ENCODE data around the gene AASS.

Gene AASS

DNA sequence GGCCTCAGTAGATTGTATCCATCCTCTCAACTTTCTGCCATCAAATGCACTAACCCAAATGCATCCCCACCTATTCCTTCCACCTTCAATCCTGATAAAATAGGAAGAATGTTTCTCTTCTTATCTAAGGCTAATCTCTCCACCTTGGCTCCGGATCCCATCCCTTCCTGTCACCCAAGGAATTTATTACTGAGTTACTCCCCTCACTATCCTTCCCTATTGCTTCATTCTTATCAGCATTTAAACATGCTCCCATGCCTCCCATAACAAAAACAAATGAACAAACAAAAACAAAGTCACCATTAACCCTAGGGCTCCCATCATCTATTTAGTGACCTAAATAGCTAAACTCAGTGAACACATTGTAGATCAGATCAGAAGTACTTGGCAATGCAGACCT lies 25.3 kb downstream of the AASS start:
- DNase-seq (ENCODE audit: low spot score), result no peak

DNA sequence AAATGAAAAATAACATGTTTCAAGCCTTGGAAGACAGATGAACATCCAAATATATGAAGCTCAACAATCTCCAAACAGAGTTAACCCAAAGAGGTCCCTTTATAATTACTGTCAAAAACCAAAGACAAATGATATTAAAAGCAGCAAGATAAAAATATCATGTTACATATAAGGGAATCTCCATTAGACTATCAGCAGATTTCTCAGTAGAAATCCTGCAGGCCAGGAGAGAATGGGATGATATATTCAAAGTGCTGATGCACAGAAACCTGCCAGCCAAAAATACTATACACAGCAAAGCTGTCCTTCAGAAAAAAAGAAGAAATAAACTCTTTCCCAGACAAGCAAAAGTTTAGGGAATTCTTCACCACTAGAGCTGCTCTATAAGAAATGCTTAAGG lies 41.0 kb downstream of the AASS start:
- no peak for DNase-seq (ENCODE audit: low spot score)

DNA sequence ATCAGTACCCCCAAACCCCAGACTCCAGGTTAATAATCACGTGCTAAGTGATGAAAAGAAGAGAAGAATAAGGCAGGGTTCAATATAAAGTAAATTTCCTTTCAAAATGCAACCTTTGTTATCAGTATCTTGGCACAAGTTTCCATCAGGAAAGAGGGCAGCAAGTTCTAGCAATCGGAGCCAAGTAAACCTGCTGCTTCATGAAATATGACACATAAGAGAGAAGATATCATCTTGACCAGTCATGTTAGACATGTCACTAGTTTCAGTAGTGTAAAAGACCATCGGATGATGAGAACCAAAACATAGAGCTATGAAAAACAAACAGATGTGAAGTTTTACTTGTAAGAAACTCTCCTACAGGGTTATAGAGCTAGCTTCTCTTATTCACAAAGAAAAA lies 44.0 kb downstream of the AASS start:
- no peak for DNase-seq (ENCODE audit: low spot score)

DNA sequence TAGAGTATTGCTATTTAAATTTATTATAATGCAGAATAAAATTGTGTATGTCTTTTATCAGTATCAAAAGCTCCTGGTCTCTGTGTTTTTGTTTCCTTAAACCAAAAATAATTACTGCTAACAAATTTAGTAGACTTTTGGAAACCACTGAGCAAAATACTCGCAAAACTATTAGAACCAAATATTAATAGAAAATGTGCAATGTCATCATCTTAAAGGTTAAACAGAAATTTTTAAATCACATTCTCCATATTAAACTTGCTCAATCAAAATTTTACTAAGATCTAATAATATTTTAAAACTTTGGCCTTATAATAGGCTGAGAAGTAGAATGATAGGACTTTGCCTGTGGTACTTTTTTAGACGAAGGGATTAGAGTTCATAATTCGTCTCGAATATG lies 48.4 kb downstream of the AASS start:
- no peak for DNase-seq (ENCODE audit: low spot score)

DNA sequence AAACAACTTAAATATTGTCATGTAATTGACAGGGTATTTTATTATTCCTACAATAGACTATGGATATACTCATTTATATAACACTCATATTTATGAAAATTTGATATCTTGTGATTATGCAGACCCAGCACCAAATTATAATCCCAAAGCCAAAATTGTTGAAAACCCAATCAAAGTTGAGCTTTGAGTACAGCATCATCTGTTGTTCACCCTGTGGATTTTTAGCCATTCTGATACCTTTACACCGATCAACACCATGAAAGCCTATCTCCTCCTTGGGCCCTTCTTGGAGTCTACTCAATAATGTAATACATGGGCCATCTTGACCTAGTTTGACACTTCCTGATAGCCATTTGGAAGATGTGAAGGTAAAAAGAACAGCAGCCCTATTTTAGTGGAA lies 49.5 kb downstream of the AASS start:
- DNase-seq (ENCODE audit: low spot score), result no peak

DNA sequence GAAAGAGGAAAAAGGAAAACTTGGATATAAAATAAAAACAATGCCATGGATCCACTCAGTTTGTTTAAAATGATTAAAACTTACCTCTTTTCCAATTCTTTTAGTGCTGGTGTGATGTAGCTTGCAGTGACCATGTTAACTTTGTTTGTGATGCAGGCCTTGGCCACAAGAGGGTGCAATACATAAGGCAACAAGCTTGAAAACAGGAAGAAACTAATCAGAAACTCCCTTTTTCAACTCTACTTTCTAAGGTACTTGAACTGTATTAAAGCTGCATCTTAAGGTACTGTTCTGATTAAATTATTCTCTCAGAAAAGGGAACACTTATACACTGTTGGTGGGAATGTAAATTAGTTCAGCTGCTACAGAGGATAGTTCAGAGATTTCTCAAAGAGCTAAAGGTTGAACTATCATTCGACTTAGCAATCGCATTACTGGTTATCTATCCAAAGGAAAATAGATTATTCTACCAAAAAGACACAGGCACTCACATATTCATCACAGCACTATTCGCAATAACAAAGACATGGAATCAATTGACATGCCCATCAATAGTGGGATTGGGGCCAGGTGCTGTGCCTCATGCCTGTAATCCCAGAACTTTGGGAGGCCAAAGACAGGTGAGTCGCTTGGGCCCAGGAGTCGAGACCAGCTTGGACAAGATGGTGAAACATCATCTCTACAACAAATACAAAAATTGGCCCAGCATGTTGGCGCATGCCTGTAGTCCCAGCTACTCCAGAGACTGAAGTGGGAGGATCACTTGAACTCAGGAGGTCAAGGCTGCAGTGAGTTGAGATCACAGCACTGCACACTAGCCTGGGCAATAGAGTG lies 50.9 kb downstream of the AASS start:
- peak; percentile 56 for DNase-seq (ENCODE audit: low spot score)

DNA sequence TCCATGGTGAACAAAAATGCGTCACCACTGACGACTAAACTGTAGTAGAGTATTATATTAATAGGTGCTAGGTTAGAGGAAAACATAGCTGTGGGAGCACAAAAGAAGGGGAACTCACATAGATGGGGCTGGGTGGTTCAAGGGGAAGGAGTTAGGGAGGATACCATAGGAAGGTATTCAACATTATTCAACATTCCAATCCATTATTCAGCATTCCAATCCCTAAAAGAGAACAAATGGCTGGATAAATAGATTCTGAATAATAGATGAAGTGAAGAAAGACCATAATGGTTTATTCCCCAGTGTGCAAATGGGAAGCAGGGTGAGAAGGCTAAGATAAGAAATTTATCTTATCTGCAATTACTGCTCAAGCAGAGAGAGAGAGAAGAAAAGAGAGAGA lies 61.4 kb downstream of the AASS start:
- no peak for DNase-seq (ENCODE audit: low spot score)

DNA sequence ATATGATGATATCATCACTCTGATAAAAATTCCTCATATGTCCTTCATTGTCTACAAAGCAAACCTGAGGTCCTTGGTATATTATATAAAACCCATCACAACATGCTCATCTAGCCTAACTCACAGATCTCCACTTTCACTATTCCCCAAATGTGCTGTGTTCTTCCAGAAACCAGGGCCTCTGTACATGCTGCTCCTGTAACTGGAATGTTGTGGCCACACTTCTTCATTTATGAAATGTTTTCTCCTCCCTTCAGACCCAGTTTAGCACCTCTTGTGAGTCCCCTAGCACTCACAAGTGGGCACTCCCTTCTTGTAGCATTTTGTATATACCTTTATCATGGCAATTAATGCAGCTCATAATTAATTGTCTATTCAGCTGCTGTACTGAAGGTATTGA lies 61.9 kb downstream of the AASS start:
- DNase-seq (ENCODE audit: low spot score), result no peak

DNA sequence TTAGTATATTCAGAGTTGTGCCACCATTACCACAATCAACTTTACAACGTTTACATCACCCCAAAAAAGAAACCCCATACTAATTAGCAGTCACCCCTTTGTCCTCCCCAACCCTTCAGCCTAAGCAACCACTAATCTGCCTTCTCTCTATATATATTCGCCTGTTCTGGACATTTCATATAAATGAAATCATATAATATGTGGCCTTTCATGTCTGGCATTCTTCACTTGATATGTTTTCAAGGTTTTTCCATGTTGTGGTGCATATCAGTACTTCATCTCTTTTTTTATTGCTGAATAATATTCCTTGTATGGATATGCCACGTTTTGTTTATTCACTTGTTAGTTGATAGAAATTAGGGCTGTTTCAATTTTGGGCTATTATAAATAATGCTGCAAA lies 70.4 kb downstream of the AASS start:
- DNase-seq (ENCODE audit: low spot score), result no peak

DNA sequence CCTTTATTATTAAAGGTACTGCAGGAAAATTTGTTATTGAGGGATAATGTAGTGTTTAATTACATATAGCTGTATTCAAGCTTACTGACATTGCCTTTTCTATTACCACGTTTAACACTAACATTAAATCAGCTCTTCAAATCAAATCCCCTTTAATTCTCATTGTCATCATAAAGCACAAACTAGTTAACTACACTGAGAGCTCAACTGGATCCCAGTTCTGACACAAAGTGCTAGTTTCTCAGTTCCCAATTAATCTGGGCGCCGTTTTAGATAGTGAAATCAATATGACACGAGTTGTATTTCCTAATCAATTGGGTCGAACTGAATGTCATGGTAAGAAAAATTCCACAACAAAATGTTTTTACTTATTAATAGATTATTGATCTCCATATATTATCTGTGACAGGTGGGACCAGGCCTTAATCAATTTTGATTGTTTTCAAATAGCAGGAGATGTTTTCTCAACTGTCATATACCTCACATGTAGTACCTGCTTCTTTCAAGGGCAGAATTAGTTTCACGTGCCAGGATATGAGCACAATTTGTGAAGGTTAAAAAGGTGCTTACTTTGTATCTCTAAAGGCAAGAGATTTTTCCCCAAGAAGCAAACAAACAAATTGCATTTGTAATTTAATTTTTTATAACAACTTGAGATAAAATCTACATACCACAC lies 71.0 kb downstream of the AASS start:
- DNase-seq (ENCODE audit: low spot score), result no peak

DNA sequence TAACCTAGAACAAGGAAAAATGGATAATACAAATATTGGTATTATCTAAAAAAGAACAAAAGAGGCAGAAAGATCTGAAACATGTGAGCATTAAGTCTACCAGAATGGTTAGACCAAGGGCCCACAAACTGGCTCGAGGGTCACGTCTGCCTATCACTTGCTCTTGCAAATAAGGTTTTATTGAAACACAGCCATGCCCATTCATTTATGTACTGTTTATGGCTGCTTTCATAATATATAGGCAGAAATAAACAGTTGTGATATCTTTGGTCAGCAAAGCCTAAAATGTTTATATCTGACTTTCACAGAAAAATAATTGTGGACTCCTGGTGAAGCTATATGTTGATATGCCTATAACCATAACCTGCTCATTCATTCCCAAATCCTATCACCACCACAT lies 71.8 kb downstream of the AASS start:
- DNase-seq (ENCODE audit: low spot score), result no peak

DNA sequence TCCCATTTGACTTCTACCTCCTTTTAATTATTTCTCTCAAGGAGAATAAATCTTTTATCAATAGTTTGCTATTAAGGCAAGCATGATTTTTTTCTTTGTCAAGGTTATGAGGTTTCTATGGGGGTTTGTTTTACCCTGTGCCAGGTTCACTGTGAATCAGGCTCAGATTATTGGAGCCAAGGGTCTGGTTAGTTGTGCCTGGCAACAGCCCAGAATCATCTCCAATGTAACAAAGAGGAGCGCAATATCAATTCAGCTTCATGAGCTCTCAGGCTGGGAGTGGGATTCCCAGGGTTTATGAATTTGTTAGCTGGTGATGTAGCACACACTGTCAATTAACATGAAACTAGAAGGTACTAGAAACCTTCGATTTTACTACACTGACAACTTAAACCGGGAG lies 73.2 kb downstream of the AASS start:
- DNase-seq (ENCODE audit: low spot score), result no peak

DNA sequence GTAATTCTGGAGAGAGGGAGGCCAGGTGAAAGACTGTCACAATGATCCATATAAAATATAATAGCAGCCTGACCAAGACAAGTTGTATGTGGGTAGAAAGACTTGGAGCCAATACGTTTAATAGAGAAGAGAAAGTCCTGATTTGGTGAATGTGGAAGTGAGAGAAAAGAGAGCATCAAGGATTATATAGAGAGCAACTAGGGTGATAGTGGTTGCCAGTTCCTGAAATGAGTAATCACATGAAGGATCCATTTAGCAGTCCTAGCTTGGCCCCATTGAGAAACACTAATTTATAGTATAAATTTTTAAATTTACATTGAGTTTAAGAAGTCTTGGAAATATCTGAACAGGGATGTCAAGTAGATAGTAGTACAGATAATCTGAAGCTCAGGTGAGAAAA lies 74.0 kb downstream of the AASS start:
- no peak for DNase-seq (ENCODE audit: low spot score)

DNA sequence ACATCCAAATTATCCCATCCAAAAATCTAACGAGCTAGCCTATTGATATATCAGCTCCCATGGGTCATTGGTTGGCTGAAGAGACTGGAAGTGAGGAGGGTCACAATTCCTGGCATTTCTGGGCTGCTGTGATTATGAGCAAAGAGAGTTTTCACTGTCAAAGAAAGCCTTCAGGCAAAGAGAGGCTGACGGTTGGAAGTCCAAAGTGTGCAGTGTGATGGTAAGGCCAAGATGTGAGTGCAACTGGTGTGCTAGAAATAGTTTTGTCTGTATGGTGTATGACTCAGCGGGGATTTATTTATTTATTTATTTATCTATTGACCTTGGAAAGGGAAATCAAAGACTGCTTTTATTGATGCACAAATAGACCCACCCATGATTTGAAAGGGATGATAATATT lies 75.0 kb downstream of the AASS start:
- DNase-seq (ENCODE audit: low spot score), result no peak

DNA sequence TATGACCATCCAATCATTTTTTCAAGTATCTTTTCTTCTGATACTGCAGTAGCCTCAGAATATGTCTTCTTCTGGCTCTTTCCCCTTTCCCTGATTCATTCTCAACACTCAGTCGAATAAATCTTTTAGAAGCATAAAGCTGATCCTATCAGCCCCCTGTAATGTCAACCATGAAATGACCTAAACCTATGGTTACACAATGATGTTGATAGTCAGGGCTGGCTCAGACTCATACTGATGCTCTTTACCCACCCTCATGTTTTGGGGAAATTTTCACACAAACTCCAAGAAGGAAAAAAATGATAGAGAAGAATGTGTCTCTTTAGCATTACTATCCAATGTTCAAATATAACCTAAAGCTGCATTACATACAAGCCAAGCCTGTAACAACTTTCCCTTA lies 76.0 kb downstream of the AASS start:
- no peak for DNase-seq (ENCODE audit: low spot score)

DNA sequence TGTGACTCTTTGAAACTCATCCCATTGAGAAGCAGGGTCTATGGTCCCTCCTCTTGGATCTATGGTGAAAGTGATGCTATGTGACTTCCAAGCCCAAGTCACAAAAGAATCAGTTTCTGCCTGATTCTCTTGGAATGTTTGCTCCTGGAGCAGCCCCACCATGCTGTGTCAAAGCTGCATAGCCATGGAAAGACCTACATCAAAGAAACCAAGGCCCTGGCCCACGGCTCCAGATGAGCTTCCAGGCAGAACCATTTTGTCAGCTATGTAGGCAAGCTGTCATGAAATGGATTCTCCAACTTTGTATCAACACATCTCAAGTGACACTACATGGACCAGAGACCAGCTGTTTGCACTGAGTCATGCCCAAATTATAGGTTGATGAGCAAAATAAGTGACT lies 77.0 kb downstream of the AASS start:
- no peak for DNase-seq (ENCODE audit: low spot score)

DNA sequence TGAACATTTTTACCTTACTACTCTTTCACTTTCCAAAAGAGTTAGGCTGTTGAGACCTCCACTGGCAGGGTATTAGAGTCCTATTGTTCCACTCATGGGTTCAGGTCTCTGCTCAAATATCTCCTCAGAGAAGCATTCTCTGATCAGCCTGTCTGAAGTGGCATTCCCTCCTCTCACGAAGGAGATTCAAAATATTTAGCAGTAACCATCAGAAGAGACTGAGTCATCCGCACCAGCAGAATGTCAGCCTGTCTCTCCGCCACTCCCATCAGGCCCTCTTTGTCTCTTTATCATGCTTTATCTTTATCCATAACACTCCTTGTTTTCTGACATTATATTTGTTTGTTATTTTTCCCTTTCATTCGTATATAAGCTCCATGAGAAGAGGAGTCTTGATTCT lies 79.1 kb downstream of the AASS start:
- DNase-seq (ENCODE audit: low spot score), result no peak

DNA sequence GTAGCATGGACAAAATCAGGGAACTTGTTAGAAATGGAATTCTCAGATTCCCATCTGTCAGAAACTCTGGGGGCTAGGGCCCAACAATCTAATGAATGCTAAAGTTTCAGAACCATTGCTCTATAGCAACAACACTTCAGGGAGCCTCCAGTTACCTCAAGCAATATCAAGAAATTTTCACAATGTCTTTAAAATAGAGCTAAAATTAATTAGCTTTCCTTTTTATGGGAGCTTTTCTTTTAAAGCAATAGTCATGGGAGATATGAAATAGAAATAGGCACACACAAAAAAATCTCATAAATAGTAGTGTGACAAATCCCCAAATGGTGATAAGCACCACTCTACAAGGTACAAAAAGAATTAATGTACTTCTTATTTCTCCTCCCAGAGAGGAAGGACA lies 80.9 kb downstream of the AASS start:
- no peak for DNase-seq (ENCODE audit: low spot score)

DNA sequence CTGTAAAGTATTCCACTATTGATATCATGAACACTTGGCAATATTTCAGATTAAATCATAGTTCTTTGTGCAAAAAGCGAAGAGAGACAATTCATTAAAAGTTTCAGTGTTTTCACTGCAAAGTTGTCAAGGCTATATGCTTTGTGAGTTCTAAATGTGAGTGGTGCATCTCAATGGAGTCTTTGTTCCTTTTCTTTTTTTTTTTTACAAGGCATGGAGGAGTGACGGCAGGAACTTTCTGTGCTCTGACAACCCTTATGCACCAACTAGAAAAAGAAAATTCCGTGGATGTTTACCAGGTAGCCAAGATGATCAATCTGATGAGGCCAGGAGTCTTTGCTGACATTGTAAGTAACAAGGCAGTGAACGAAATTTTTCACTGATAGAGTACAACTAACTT lies 84.5 kb downstream of the AASS start:
- no peak for DNase-seq (ENCODE audit: low spot score)

DNA sequence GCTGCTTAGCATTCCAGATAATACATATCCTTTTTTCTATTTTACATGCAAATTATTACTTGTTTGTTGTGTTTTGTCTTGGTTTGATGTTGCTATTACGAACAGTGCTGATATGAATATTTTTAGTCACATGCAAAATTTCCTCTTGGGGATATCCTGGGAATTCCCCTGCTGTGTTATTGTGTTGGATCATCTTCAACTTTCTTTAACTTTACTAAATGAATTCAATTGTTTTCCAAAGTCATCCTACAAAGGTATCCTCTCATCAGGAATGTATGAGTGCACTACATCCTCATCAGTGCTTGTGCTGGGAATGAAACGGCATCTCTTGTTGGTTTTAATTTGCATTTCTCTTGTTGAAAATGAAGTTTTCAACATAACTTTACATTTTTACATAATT lies 87.1 kb downstream of the AASS start:
- DNase-seq (ENCODE audit: low spot score), result no peak

DNA sequence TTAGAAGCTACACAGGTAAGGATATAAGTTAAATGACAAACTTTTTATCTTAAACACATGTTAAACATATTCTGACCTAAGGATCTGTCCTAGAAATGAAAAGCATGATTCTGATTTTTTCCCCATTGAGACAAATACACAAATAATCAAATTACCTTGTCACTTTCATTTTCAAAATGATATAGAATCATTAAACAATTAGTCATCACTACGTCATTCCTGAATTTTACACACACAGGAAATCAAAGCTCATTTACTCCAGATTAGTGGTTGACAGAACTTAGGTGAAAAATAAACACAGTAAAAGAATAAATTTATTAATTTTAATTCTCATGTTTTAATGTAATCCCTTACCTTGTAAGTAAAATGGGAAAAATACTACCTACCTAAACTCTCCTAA lies 89.0 kb downstream of the AASS start:
- DNase-seq (ENCODE audit: low spot score), result no peak

DNA sequence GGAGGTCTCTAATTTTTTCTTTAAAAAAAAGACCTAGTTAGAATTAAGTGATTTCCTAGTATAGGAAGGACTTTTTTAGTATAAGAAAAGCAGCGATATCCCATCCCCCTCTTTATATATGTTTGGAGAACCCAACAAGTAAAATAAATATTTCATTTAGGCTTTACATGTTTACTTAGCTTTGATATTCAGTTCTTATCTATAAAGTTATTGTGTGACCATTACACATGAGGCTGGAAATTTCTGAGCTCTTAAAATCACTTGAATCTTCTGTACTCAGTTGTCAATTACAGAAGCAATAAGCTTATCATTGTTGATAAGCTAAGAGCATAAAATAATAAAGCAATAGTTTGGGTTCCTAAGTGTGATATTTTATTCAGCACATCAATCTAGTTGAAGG lies 89.7 kb downstream of the AASS start:
- no peak for DNase-seq (ENCODE audit: low spot score)

DNA sequence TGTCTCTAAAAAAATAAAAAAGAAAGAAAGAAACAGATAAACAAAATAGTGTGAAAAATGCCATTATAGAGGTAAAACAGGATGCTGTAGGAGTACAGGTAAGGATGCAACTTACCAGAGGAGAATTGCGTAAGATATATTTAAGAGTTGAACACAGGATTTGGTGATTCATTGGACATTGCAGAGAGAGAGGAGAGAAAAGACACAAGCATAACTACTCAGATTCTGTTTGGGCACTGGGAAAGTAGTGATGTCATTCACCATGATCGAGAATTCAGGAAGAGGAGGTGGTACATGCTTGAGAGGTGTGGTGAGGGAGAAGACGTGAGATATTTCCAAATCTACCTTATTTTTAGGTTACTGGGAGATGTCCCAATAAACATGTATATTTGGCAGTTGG lies 97.6 kb downstream of the AASS start:
- DNase-seq (ENCODE audit: low spot score), result no peak

DNA sequence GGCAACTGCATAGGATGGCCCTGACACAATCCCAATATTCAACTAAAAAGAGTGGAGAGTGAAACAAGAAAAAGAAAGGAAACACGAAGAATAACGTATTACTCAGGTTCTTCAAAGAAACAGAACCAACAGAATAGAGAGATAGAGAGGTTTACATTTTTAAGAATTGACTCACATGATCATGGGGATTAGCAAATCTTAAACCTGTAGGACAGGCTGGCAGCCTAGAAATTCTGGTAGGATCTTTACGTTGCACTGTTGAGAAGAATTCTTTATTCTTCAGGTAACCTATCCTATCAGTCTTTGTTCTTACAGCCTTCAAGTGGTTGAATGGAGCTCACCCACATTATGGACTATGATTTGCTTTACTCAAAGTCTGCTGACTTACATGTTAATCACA lies 103.9 kb downstream of the AASS start:
- DNase-seq (ENCODE audit: low spot score), result no peak
